CD14-positive monocyte (primary cell): Measurements from ENCODE around the gene NEO1. TPM values are rescaled to one million over a fixed set of nuclear protein-coding genes. Genes with fewer than 3 reads are reported as not detected.

Experiments used
- DNase-seq, 3 donors: peaks; one replicate each; pipeline ENCODE4 v3.0.0-alpha.2; 2011 to 2022
- H2AFZ ChIP-seq: 2 replicates; pipeline ENCODE4 v1.6.0; 2012; ENCODE audit warnings: mild to moderate bottlenecking, low read depth, low read length, inconsistent platforms; ENCODE audit not compliant: insufficient read depth, poor library complexity, severe bottlenecking
- H3K27ac ChIP-seq, 2 donors: 1 replicate in 1 of 2; 2 replicates in 1 of 2; pipeline ENCODE4 v1.5.1; 2012 to 2013; ENCODE audit warnings: low read length in 2 of 2, control low read depth in 1 of 2, inconsistent platforms in 1 of 2, low read depth in 1 of 2, mild to moderate bottlenecking in 1 of 2
- H3K27me3 ChIP-seq, 2 donors: one replicate each; pipeline versions ENCODE4 v1.6.0 to v1.6.1; 2011 to 2013; ENCODE audit warnings: low read length in 2 of 2; ENCODE audit not compliant: control insufficient read depth in 2 of 2, insufficient read depth in 2 of 2
- H3K36me3 ChIP-seq, 2 donors: replicated peaks in 1 of 2; 1 replicate in 1 of 2; 2 replicates in 1 of 2; pipeline versions ENCODE4 v1.5.1 to v1.6.1; 2012 to 2013; ENCODE audit warnings: low read length in 2 of 2, control low read depth in 1 of 2, inconsistent platforms in 1 of 2, mild to moderate bottlenecking in 1 of 2; ENCODE audit not compliant: insufficient read depth in 2 of 2, control insufficient read depth in 1 of 2
- H3K4me1 ChIP-seq, 2 donors: 1 replicate in 1 of 2; 2 replicates in 1 of 2; pipeline versions ENCODE4 v1.5.1 to v1.6.1; 2012 to 2013; ENCODE audit warnings: low read length in 2 of 2, control low read depth in 1 of 2, inconsistent platforms in 1 of 2, mild to moderate bottlenecking in 1 of 2, moderate library complexity in 1 of 2; ENCODE audit not compliant: insufficient read depth in 2 of 2, control insufficient read depth in 1 of 2
- H3K4me2 ChIP-seq: replicated peaks from 2 replicates; pipeline ENCODE3; 2012; ENCODE audit warnings: low read length, moderate library complexity, mild to moderate bottlenecking; ENCODE audit not compliant: poor library complexity, severe bottlenecking; ENCODE audit errors: extremely low read depth
- H3K4me3 ChIP-seq, 3 experiments: fragments of 200-600 bp in 1 of 3; sonication (generic) in 1 of 3; replicated peaks in 1 of 3; 1 replicate in 2 of 3; 2 replicates in 1 of 3; pipeline ENCODE4 v1.5.1; 2011 to 2013; ENCODE audit warnings: low read length in 3 of 3, mild to moderate bottlenecking in 3 of 3, control low read depth in 2 of 3, low read depth in 2 of 3, inconsistent platforms in 1 of 3, moderate library complexity in 1 of 3
- H3K79me2 ChIP-seq: 2 replicates; pipeline ENCODE4 v1.6.0; 2012; ENCODE audit warnings: mild to moderate bottlenecking, control low read depth, inconsistent platforms, low read length, moderate library complexity; ENCODE audit not compliant: insufficient read depth
- H3K9ac ChIP-seq: 2 replicates; pipeline ENCODE4 v1.6.0; 2017; ENCODE audit warnings: low read length, mild to moderate bottlenecking; ENCODE audit not compliant: insufficient read depth, poor library complexity, severe bottlenecking
- H3K9me3 ChIP-seq, 2 donors: replicated peaks in 1 of 2; 1 replicate in 1 of 2; 2 replicates in 1 of 2; pipeline versions ENCODE4 v1.5.1 to v1.6.1; 2012 to 2013; ENCODE audit warnings: low read length in 2 of 2, control low read depth in 1 of 2; ENCODE audit not compliant: control insufficient read depth in 1 of 2, insufficient read depth in 1 of 2
- H4K20me1 ChIP-seq: 2 replicates; pipeline ENCODE4 v1.6.0; 2012; ENCODE audit warnings: mild to moderate bottlenecking, low read length, control low read depth, moderate library complexity; ENCODE audit not compliant: insufficient read depth
- H3K27ac Mint-ChIP-seq, 7 donors: one replicate each; pipeline ENCODE4 v1.8.0; 2020; ENCODE audit warnings: mild to moderate bottlenecking in 7 of 7, mixed read lengths in 7 of 7, moderate library complexity in 6 of 7, inconsistent platforms in 2 of 7
- H3K27me3 Mint-ChIP-seq, 3 donors: one replicate each; pipeline ENCODE4 v1.8.0; 2021 to 2022; ENCODE audit warnings: low read depth in 3 of 3, mild to moderate bottlenecking in 3 of 3, mixed read lengths in 3 of 3, moderate library complexity in 3 of 3, inconsistent platforms in 1 of 3
- H3K36me3 Mint-ChIP-seq, 2 donors: one replicate each; pipeline ENCODE4 v1.8.0; 2020; ENCODE audit warnings: mixed read lengths in 2 of 2, inconsistent platforms in 1 of 2, mild to moderate bottlenecking in 1 of 2
- H3K4me1 Mint-ChIP-seq: one replicate; pipeline ENCODE4 v1.8.0; 2020; ENCODE audit warnings: mild to moderate bottlenecking, mixed read lengths
- H3K4me3 Mint-ChIP-seq, 2 donors: one replicate each; pipeline ENCODE4 v1.8.0; 2020; ENCODE audit warnings: mild to moderate bottlenecking in 2 of 2, mixed read lengths in 2 of 2, moderate library complexity in 1 of 2
- H3K9me3 Mint-ChIP-seq, 7 donors: one replicate each; pipeline ENCODE4 v1.8.0; 2020 to 2022; ENCODE audit warnings: mixed read lengths in 7 of 7, mild to moderate bottlenecking in 6 of 7, moderate library complexity in 6 of 7, inconsistent platforms in 2 of 7
- WGBS: methylation state at CpG from one replicate; pipeline ENCODE4 v1.1.5; 2013; ENCODE audit warnings: missing lambda C conversion rate; ENCODE audit not compliant: insufficient coverage; 5-methylcytosine and 5-hydroxymethylcytosine counted together
- intact Hi-C, 2 donors: fragments of 100-400 bp; cut with micrococcal nuclease; formaldehyde crosslinking; loops; one replicate each; pipeline versions ENCODE4 v1.15.0 to v1.15.1; 2023
- polyA plus RNA-seq, 3 donors: library from polyadenylated mRNA; depleted of rRNA in 1 of 3; unstranded in 2 of 3; stranded (reverse) in 1 of 3; fragments of 300-500 nt in 2 of 3; fragments of >200 nt in 1 of 3; fragmentation: Illumina TruSeq in 2 of 3; gene quantifications; 1 replicate in 2 of 3; 2 replicates in 1 of 3; pipeline ENCODE4 v1.2.3, GENCODE V29; 2012 to 2021
- TF ChIP-seq, protein P1 (sequence below): fragments of 200-600 bp; IDR thresholded peaks from one replicate; pipeline ENCODE4 v1.8.0; 2022; ENCODE audit warnings: antibody characterized with exemption, mild to moderate bottlenecking

Gene NEO1
- polyA plus RNA-seq, 3 donors: 0.03 to 0.06 TPM; not detected in 1

- Histone ChIP-seq H3K9me3 (no peaks in the 10 kb centered on the region), H3K4me2 (no peak overlapping the region), H3K4me3 (no peak overlapping the region), H3K27me3 (peaks cover 18% of the 10 kb centered on the region in 2 donors), H3K9ac (no peak overlapping the region), H3K36me3 (no peaks in the 10 kb centered on the region), H4K20me1 (no peaks in the 10 kb centered on the region), H3K4me1 (no peaks in the 10 kb centered on the region), H2AFZ (no peak overlapping the region), H3K27ac (no peak overlapping the region), H3K79me2 (no peaks in the 10 kb centered on the region)
- Mint-ChIP-seq H3K4me1 (no peaks in the 10 kb centered on the region), H3K27ac (no peak overlapping the region), H3K9me3 (peaks cover 0 to 2% (median 0%) of the 10 kb centered on the region in 7 donors), H3K36me3 (no peaks in the 10 kb centered on the region), H3K4me3 (peak overlapping the region in 1 of 2 donors; percentile 22), H3K27me3 (peaks cover 18 to 41% (median 37%) of the 10 kb centered on the region in 3 donors)
- TF ChIP-seq, protein P1, sequence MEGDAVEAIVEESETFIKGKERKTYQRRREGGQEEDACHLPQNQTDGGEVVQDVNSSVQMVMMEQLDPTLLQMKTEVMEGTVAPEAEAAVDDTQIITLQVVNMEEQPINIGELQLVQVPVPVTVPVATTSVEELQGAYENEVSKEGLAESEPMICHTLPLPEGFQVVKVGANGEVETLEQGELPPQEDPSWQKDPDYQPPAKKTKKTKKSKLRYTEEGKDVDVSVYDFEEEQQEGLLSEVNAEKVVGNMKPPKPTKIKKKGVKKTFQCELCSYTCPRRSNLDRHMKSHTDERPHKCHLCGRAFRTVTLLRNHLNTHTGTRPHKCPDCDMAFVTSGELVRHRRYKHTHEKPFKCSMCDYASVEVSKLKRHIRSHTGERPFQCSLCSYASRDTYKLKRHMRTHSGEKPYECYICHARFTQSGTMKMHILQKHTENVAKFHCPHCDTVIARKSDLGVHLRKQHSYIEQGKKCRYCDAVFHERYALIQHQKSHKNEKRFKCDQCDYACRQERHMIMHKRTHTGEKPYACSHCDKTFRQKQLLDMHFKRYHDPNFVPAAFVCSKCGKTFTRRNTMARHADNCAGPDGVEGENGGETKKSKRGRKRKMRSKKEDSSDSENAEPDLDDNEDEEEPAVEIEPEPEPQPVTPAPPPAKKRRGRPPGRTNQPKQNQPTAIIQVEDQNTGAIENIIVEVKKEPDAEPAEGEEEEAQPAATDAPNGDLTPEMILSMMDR: no peak
- intact Hi-C loops: no loop called here
- 94% methylated on average over 2 of the region's 5 CpGs for WGBS
- no peak for DNase-seq
Observed at GRCh38 chr15:73069109-73069508, 16.8 kb downstream of the NEO1 start.

DNA sequence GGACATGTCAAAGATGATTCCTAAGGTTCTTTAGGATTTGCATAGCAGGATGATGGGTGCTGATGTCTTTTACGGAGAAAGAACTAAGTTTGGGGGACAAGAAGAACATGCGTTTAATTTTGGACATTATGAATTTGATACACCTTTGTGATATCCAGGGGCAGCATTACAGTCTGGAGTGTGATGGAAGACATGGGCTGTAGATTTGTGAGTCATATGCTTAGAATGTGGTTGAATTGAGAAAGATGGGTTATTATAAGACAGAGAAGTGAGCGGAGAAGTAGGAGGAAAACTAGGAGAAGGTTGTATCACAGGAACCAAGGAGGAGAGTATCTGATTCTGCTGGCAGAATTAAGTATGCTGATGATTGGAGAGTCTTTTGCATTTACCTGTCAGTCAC is 20.6 kb downstream of the NEO1 start:
- Histone ChIP-seq H3K4me3 (no peak overlapping the region), H4K20me1 (no peaks in the 10 kb centered on the region), H3K79me2 (no peaks in the 10 kb centered on the region), H3K4me1 (no peaks in the 10 kb centered on the region), H2AFZ (no peak overlapping the region), H3K36me3 (no peaks in the 10 kb centered on the region), H3K9me3 (no peaks in the 10 kb centered on the region), H3K27ac (no peak overlapping the region), H3K27me3 (peaks cover 13 to 26% of the 10 kb centered on the region in 2 donors), H3K4me2 (no peak overlapping the region), H3K9ac (no peak overlapping the region)
- no peak for DNase-seq
- Mint-ChIP-seq H3K9me3 (no peaks in the 10 kb centered on the region), H3K27me3 (peaks cover 12 to 23% (median 14%) of the 10 kb centered on the region in 3 donors), H3K4me3 (no peak overlapping the region), H3K27ac (no peak overlapping the region), H3K36me3 (no peaks in the 10 kb centered on the region), H3K4me1 (no peaks in the 10 kb centered on the region)
- WGBS: 94% methylated on average over 3 of the region's 3 CpGs
- TF ChIP-seq, protein P1: no peak
- intact Hi-C loops: no loop called here
